ENCODE results near the gene EHMT1.
A peak's percentile ranks its signal among the peaks of the same experiment; 100 is the strongest.

EHMT1 gene

GRCh38 chr9:137836151-137836830 is 217.5 kb downstream of the EHMT1 start:
- no peaks in the 10 kb centered on the region for H3K27me3 ChIP-seq (ENCODE audit: insufficient read depth, low read depth, severe bottlenecking)
- H3K36me3 ChIP-seq, result peaks cover 33% of the 10 kb centered on the region
- no peak for TF ChIP-seq CTCF (IDR thresholded peaks at IDR 0.05; ENCODE audit: low read depth, low read length)
- no peak overlapping the region for H3K27ac ChIP-seq
- no peak overlapping the region for H3K4me3 ChIP-seq (ENCODE audit: low read depth, low read length)
- no peaks in the 10 kb centered on the region for H3K9me3 ChIP-seq (ENCODE audit: severe bottlenecking)
- DNase-seq, result no peak

GRCh38 chr9:137836831-137837241 is 218.0 kb downstream of the EHMT1 start:
- peak; percentile 57 for TF ChIP-seq CTCF (IDR thresholded peaks at IDR 0.05; ENCODE audit: low read depth, low read length)
- Histone ChIP-seq H3K36me3 (peaks cover 33% of the 10 kb centered on the region), H3K27me3 (ENCODE audit: insufficient read depth, low read depth, severe bottlenecking) (no peaks in the 10 kb centered on the region), H3K27ac (no peak overlapping the region), H3K4me3 (ENCODE audit: low read depth, low read length) (no peak overlapping the region), H3K9me3 (ENCODE audit: severe bottlenecking) (no peaks in the 10 kb centered on the region)
- peak; percentile 31 for DNase-seq

- H3K36me3 ChIP-seq, result peaks cover 33% of the 10 kb centered on the region
- H3K27me3 ChIP-seq (ENCODE audit: insufficient read depth, low read depth, severe bottlenecking), result no peaks in the 10 kb centered on the region
Measured at GRCh38 chr9:137837345-137838278, 218.8 kb downstream of the EHMT1 start.

GRCh38 chr9:137838576-137838975 is 219.8 kb downstream of the EHMT1 start:
- DNase-seq, result no peak
- Histone ChIP-seq H3K9me3 (ENCODE audit: severe bottlenecking) (no peaks in the 10 kb centered on the region), H3K4me3 (ENCODE audit: low read depth, low read length) (no peak overlapping the region), H3K27ac (no peak overlapping the region), H3K27me3 (ENCODE audit: insufficient read depth, low read depth, severe bottlenecking) (no peaks in the 10 kb centered on the region), H3K36me3 (peaks cover 25% of the 10 kb centered on the region)
- no peak for TF ChIP-seq CTCF (IDR thresholded peaks at IDR 0.05; ENCODE audit: low read depth, low read length)

More at GRCh38 chr9:137837345-137838278, 218.8 kb downstream of the EHMT1 start:
- H3K27ac ChIP-seq, result no peak overlapping the region
- H3K4me3 ChIP-seq (ENCODE audit: low read depth, low read length), result no peak overlapping the region
- no peak for DNase-seq
- H3K9me3 ChIP-seq (ENCODE audit: severe bottlenecking), result no peaks in the 10 kb centered on the region
- TF ChIP-seq CTCF (IDR thresholded peaks at IDR 0.05; ENCODE audit: low read depth, low read length), result no peak

GRCh38 chr9:137843355-137843754 is 224.6 kb downstream of the EHMT1 start:
- Histone ChIP-seq H3K9me3 (ENCODE audit: severe bottlenecking) (no peaks in the 10 kb centered on the region), H3K27me3 (ENCODE audit: insufficient read depth, low read depth, severe bottlenecking) (no peaks in the 10 kb centered on the region), H3K36me3 (no peaks in the 10 kb centered on the region), H3K4me3 (ENCODE audit: low read depth, low read length) (no peak overlapping the region), H3K27ac (no peak overlapping the region)
- no peak for TF ChIP-seq CTCF (IDR thresholded peaks at IDR 0.05; ENCODE audit: low read depth, low read length)
- no peak for DNase-seq
